Measurements from ENCODE around the gene ZNF76.

ZNF76 gene

GRCh38 chr6:35280903-35281302 is 21.4 kb downstream of the ZNF76 start:
- H3K4me3 ChIP-seq (ENCODE audit: low read depth, low read length): no peak overlapping the region
- DNase-seq (ENCODE audit: low read depth): no peak
- no peak for TF ChIP-seq CTCF (IDR thresholded peaks at IDR 0.05; ENCODE audit: low read depth, low read length, missing control alignments)

GRCh38 chr6:35282472-35282871 is 22.9 kb downstream of the ZNF76 start:
- no peak overlapping the region for H3K4me3 ChIP-seq (ENCODE audit: low read depth, low read length)
- no peak for DNase-seq (ENCODE audit: low read depth)
- TF ChIP-seq CTCF (IDR thresholded peaks at IDR 0.05; ENCODE audit: low read depth, low read length, missing control alignments): no peak

GRCh38 chr6:35283361-35283760 is 23.8 kb downstream of the ZNF76 start:
- no peak overlapping the region for H3K4me3 ChIP-seq (ENCODE audit: low read depth, low read length)
- DNase-seq (ENCODE audit: low read depth): no peak
- no peak for TF ChIP-seq CTCF (IDR thresholded peaks at IDR 0.05; ENCODE audit: low read depth, low read length, missing control alignments)

GRCh38 chr6:35287671-35288396 is 28.3 kb downstream of the ZNF76 start:
- no peak for DNase-seq (ENCODE audit: low read depth)

GRCh38 chr6:35288834-35289233 is 29.3 kb downstream of the ZNF76 start:
- DNase-seq (ENCODE audit: low read depth): no peak
- H3K4me3 ChIP-seq (ENCODE audit: low read depth, low read length): no peak overlapping the region
- no peak for TF ChIP-seq CTCF (IDR thresholded peaks at IDR 0.05; ENCODE audit: low read depth, low read length, missing control alignments)

More at GRCh38 chr6:35287671-35288396, 28.3 kb downstream of the ZNF76 start:
- H3K4me3 ChIP-seq (ENCODE audit: low read depth, low read length): no peak overlapping the region
- TF ChIP-seq CTCF (IDR thresholded peaks at IDR 0.05; ENCODE audit: low read depth, low read length, missing control alignments): no peak

- DNase-seq (ENCODE audit: low read depth): no peak
- no peak overlapping the region for H3K4me3 ChIP-seq (ENCODE audit: low read depth, low read length)
- no peak for TF ChIP-seq CTCF (IDR thresholded peaks at IDR 0.05; ENCODE audit: low read depth, low read length, missing control alignments)
These were observed 32.0 kb downstream of the ZNF76 start for GRCh38 chr6:35291491-35291890.

GRCh38 chr6:35292494-35292893 is 33.0 kb downstream of the ZNF76 start:
- TF ChIP-seq CTCF (IDR thresholded peaks at IDR 0.05; ENCODE audit: low read depth, low read length, missing control alignments): no peak

More at GRCh38 chr6:35292494-35292893, 33.0 kb downstream of the ZNF76 start:
- H3K4me3 ChIP-seq (ENCODE audit: low read depth, low read length): no peak overlapping the region
- no peak for DNase-seq (ENCODE audit: low read depth)
